GM19099 (cell line): Measurements from ENCODE around the gene CENPX.

Experiments used
- POLR2A ChIP-seq: IDR thresholded peaks from 3 replicates; pipeline ENCODE4 v1.6.1; 2011; ENCODE audit warnings: low read depth; ENCODE audit not compliant: insufficient read length; ENCODE audit errors: extremely low read depth

The CENPX gene

GRCh38 chr17:82023447-82024241 is 966 bp upstream of the CENPX start:
- no peak for TF ChIP-seq POLR2A

GRCh38 chr17:82022981-82023446 is 336 bp upstream of the CENPX start, which contains the start of gene LRRC45:
Gene LRRC45, plus strand, starts transcription at chr17:82023305. Its CDS starts 339 bp downstream, at chr17:82023644.
- no peak for TF ChIP-seq POLR2A

- no peak for TF ChIP-seq POLR2A
Observed at GRCh38 chr17:82021900-82022309, 773 bp downstream of the CENPX start.

- no peak for TF ChIP-seq POLR2A
Observed at GRCh38 chr17:82021107-82021899, 1.4 kb downstream of the CENPX start.

GRCh38 chr17:82020572-82021106 is 2.0 kb downstream of the CENPX start:
- no peak for TF ChIP-seq POLR2A

- TF ChIP-seq POLR2A = no peak
Observed at GRCh38 chr17:82019690-82020571, 2.7 kb downstream of the CENPX start.

- no peak for TF ChIP-seq POLR2A
Observed at GRCh38 chr17:82018989-82019689, 3.5 kb downstream of the CENPX start.

GRCh38 chr17:82018152-82018988 is 4.3 kb downstream of the CENPX start:
- no peak for TF ChIP-seq POLR2A

- no peak for TF ChIP-seq POLR2A
Observed at GRCh38 chr17:82017612-82018151, 5.0 kb downstream of the CENPX start.

GRCh38 chr17:82016875-82017459 is 5.7 kb downstream of the CENPX start:
- no peak for TF ChIP-seq POLR2A

GRCh38 chr17:82016061-82016874 is 6.4 kb downstream of the CENPX start:
- no peak for TF ChIP-seq POLR2A

GRCh38 chr17:82015311-82015971 is 7.2 kb downstream of the CENPX start:
- TF ChIP-seq POLR2A = no peak

GRCh38 chr17:82014971-82015310 is 7.7 kb downstream of the CENPX start:
- TF ChIP-seq POLR2A = no peak
